HFFc6 (cell line): ENCODE results near the gene S100P. TPM values are rescaled to one million over a fixed set of nuclear protein-coding genes. Genes with fewer than 3 reads are reported as not detected.

ENCODE experiments used
- DNase-seq: peaks from one replicate; pipeline ENCODE4 v3.0.0-alpha.2; 2018
- H3K27ac Mint-ChIP-seq: 2 replicates; pipeline ENCODE4 v1.8.0; 2020; ENCODE audit warnings: mild to moderate bottlenecking, mixed read lengths
- H3K27me3 Mint-ChIP-seq: 2 replicates; pipeline ENCODE4 v1.8.0; 2021; ENCODE audit warnings: mild to moderate bottlenecking, moderate library complexity, mixed read lengths; ENCODE audit not compliant: insufficient read depth
- H3K36me3 Mint-ChIP-seq: 2 replicates; pipeline ENCODE4 v1.8.0; 2021; ENCODE audit warnings: low read depth, mixed read lengths
- H3K4me1 Mint-ChIP-seq: 2 replicates; pipeline ENCODE4 v1.8.0; 2020; ENCODE audit warnings: low read depth, mixed read lengths
- H3K4me3 Mint-ChIP-seq: 2 replicates; pipeline ENCODE4 v1.8.0; 2020; ENCODE audit warnings: mild to moderate bottlenecking, moderate library complexity, mixed read lengths
- H3K9me3 Mint-ChIP-seq: 2 replicates; pipeline ENCODE4 v1.8.0; 2020; ENCODE audit warnings: mild to moderate bottlenecking, mixed read lengths
- CTCF ChIP-seq: fragments of 200-600 bp; sonication (generic); IDR thresholded peaks from 2 replicates; pipeline ENCODE4 v1.5.0; 2021; ENCODE audit warnings: antibody characterized with exemption, mild to moderate bottlenecking
- total RNA-seq, 6 experiments: library from RNA; stranded (reverse); fragmentation: NEBNext Ultra II Directional; extraction: Animal tissue kit (Norgen Biotek cat#: 25700); gene quantifications; 2 replicates in 1 of 6; 3 replicates in 5 of 6; pipeline ENCODE4 v1.2.3, GENCODE V29; 2021

S100P gene
- total RNA-seq, 6 experiments from 2014 or later, result not detected

- H3K36me3 Mint-ChIP-seq, result no peaks in the 10 kb centered on the region
- peaks cover 6% of the 10 kb centered on the region; the same call in 1 of the 2 replicates for H3K27me3 Mint-ChIP-seq
- no peak overlapping the region for H3K4me3 Mint-ChIP-seq
- H3K9me3 Mint-ChIP-seq, result no peaks in the 10 kb centered on the region
- no peak for DNase-seq
- H3K4me1 Mint-ChIP-seq, result peaks cover 23% of the 10 kb centered on the region
- no peak overlapping the region for H3K27ac Mint-ChIP-seq
- peak; percentile 14; the same call in 1 of the 2 replicates for TF ChIP-seq CTCF
These were observed 7.4 kb upstream of the S100P start for GRCh38 chr4:6686104-6686787.

GRCh38 chr4:6687947-6688878, 5.5 kb upstream of the S100P start:
- Mint-ChIP-seq H3K9me3 (no peaks in the 10 kb centered on the region), H3K27me3 (peaks cover 6% of the 10 kb centered on the region; the same call in 1 of the 2 replicates), H3K4me3 (peak overlapping the region; percentile 25; the same call in 1 of the 2 replicates), H3K36me3 (no peaks in the 10 kb centered on the region), H3K27ac (peak overlapping the region; percentile 90), H3K4me1 (peaks cover 32% of the 10 kb centered on the region)
- no peak for TF ChIP-seq CTCF
- no peak for DNase-seq

GRCh38 chr4:6688879-6689505, 4.7 kb upstream of the S100P start:
- no peaks in the 10 kb centered on the region for H3K9me3 Mint-ChIP-seq
- peak overlapping the region; percentile 90 for H3K27ac Mint-ChIP-seq
- peak; percentile 88 for DNase-seq
- H3K4me1 Mint-ChIP-seq, result peaks cover 35% of the 10 kb centered on the region
- H3K36me3 Mint-ChIP-seq, result no peaks in the 10 kb centered on the region
- H3K27me3 Mint-ChIP-seq, result peaks cover 6% of the 10 kb centered on the region; the same call in 1 of the 2 replicates
- peak overlapping the region; percentile 25; the same call in 1 of the 2 replicates for H3K4me3 Mint-ChIP-seq
- TF ChIP-seq CTCF, result peak; percentile 31; the same call in 1 of the 2 replicates

GRCh38 chr4:6689506-6689960, 4.1 kb upstream of the S100P start:
- DNase-seq, result no peak
- no peaks in the 10 kb centered on the region for H3K9me3 Mint-ChIP-seq
- peaks cover 6% of the 10 kb centered on the region; the same call in 1 of the 2 replicates for H3K27me3 Mint-ChIP-seq
- H3K4me3 Mint-ChIP-seq, result no peak overlapping the region
- no peak for TF ChIP-seq CTCF
- H3K27ac Mint-ChIP-seq, result peak overlapping the region; percentile 64; the same call in 1 of the 2 replicates
- H3K4me1 Mint-ChIP-seq, result peaks cover 35% of the 10 kb centered on the region
- no peaks in the 10 kb centered on the region for H3K36me3 Mint-ChIP-seq

- H3K4me1 Mint-ChIP-seq, result peaks cover 52% of the 10 kb centered on the region
- no peak for DNase-seq
- TF ChIP-seq CTCF, result no peak
- peak overlapping the region; percentile 34; the same call in 1 of the 2 replicates for H3K27ac Mint-ChIP-seq
- no peak overlapping the region for H3K4me3 Mint-ChIP-seq
- no peaks in the 10 kb centered on the region for H3K27me3 Mint-ChIP-seq
- H3K9me3 Mint-ChIP-seq, result no peaks in the 10 kb centered on the region
- no peaks in the 10 kb centered on the region for H3K36me3 Mint-ChIP-seq
These were observed 1.3 kb upstream of the S100P start for GRCh38 chr4:6692379-6692778.
